HTR-8/SVneo (cell line): ENCODE data around the gene DOC2B.
"Not testable (repeated sequence)": the region's sequence is repeated elsewhere in the genome, so short reads cannot be mapped to it uniquely, and the experiment has no call there.

Experiments used
- DNase-seq: peaks from one replicate; pipeline ENCODE4 v3.0.0; 2011; ENCODE audit warnings: low spot score, mixed read lengths; ENCODE audit not compliant: insufficient read length
- FAIRE-seq: peaks from 2 replicates; lab custom pipeline; 2011; peaks lifted over from hg19 to GRCh38; lab: Jason Lieb, UNC

Gene DOC2B

GRCh38 chr17:149231-149630 lies 32.2 kb downstream of the DOC2B start:
- no peak for FAIRE-seq
- no peak for DNase-seq

- no peak for DNase-seq
- no peak for FAIRE-seq
Observed at GRCh38 chr17:148757-149156, 32.7 kb downstream of the DOC2B start.

GRCh38 chr17:147796-148740 lies 33.4 kb downstream of the DOC2B start:
- DNase-seq (no peak), FAIRE-seq (no peak)

- DNase-seq = no peak
- FAIRE-seq = no peak
Observed at GRCh38 chr17:146983-147761, 34.3 kb downstream of the DOC2B start.

GRCh38 chr17:146546-146945 lies 34.9 kb downstream of the DOC2B start:
- FAIRE-seq (no peak), DNase-seq (no peak)

- DNase-seq (no peak), FAIRE-seq (no peak)
Observed at GRCh38 chr17:145671-146541, 35.5 kb downstream of the DOC2B start.

- no peak for FAIRE-seq
Observed at GRCh38 chr17:144936-145670, 36.3 kb downstream of the DOC2B start.

GRCh38 chr17:143785-144281 lies 37.6 kb downstream of the DOC2B start:
- FAIRE-seq = no peak

More at GRCh38 chr17:144936-145670, 36.3 kb downstream of the DOC2B start:
- no peak for DNase-seq

GRCh38 chr17:142876-143784 lies 38.3 kb downstream of the DOC2B start:
- FAIRE-seq = no peak

More at GRCh38 chr17:143785-144281, 37.6 kb downstream of the DOC2B start:
- DNase-seq = peak; percentile 85

GRCh38 chr17:142102-142661 lies 39.3 kb downstream of the DOC2B start:
- no peak for FAIRE-seq
- DNase-seq = peak; percentile 38

More at GRCh38 chr17:142876-143784, 38.3 kb downstream of the DOC2B start:
- DNase-seq = no peak

- DNase-seq, FAIRE-seq: not testable (repeated sequence)
Observed at GRCh38 chr17:139401-140205, 41.8 kb downstream of the DOC2B start.

- not testable (repeated sequence) for DNase-seq, FAIRE-seq
Observed at GRCh38 chr17:137166-137807, 44.2 kb downstream of the DOC2B start, which contains the start of gene SCGB1C2. Gene SCGB1C2 (plus strand): TSS chr17:137569. CDS start chr17:137591, 22 bp downstream.

GRCh38 chr17:136531-136930 lies 44.9 kb downstream of the DOC2B start:
- DNase-seq, FAIRE-seq: not testable (repeated sequence)

- FAIRE-seq, DNase-seq: not testable (repeated sequence)
Observed at GRCh38 chr17:135895-136294, 45.6 kb downstream of the DOC2B start.

- not testable (repeated sequence) for FAIRE-seq, DNase-seq
Observed at GRCh38 chr17:135022-135421, 46.4 kb downstream of the DOC2B start.

- not testable (repeated sequence) for FAIRE-seq, DNase-seq
Observed at GRCh38 chr17:134332-134785, 47.1 kb downstream of the DOC2B start.
